GM10248 (cell line): ENCODE measurements around the gene TNIP1.

Experiments
- CTCF ChIA-PET: fragments of 300-600 bp; sonication (Branson Sonifier 250); formaldehyde crosslinking; extraction: SDS; loops from one replicate; lab custom pipeline; 2021; ENCODE audit warnings: antibody characterized with exemption; lab: Yijun Ruan, JAX
- POLR2A ChIA-PET: fragments of 350-650 bp; sonication (Branson Sonifier 250); formaldehyde crosslinking; extraction: SDS; loops from one replicate; lab custom pipeline; 2020; ENCODE audit warnings: antibody characterized with exemption; lab: Yijun Ruan, JAX
- DNase-seq: peaks from one replicate; pipeline ENCODE4 v3.0.0; 2012; ENCODE audit errors: extremely low spot score
- CTCF ChIP-seq: IDR thresholded peaks from 2 replicates; pipeline ENCODE4 v1.5.1; 2012; ENCODE audit warnings: mild to moderate bottlenecking, low read depth; ENCODE audit errors: extremely low read depth, missing control alignments, control extremely low read depth

The TNIP1 gene

DNA sequence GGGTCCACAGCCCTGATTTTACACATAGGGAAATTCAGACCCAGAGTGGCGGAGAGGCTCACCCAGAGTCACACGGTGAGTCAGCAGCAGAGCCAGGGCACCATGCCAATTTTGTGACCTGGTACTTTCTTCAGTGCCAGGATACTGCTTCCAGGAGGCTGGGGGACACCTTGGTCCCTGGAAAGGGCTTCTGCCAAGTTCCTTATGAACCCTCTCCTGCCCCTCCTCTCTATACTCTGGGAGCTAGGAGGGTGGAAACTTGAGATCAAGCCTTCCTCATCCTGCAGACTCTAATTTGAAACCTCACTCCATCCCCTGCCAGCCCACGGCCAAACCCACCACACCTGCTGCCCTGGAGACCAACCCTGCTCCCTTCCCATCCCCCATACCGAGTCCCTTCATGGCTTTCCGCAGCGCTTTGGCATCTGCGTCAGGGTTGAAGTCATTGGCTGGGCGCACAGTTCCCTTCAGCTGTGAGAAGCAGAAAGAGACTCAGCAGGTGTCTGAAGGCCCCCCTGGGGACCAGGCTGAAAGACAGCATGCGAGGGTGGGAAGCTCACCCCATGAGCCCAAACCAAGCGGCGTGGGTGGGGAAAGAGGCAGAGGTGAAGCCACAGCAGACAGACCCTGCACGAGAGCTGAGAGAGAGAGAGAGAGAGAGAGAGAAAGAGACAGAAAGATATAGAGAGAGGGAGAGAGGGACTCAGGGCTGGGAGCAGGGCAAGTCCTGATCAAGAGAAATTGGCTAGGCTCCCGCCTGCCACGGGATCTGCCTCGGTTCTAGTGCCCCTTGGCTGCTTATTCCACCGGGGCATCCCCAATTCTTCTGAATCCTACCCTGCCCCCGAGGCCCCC lies 43.3 kb upstream of the TNIP1 start:
- CTCF ChIA-PET = interaction anchor here (0.7 to 13.3 kb wide), 13 partner anchors 9 to 194 kb away, joined by 3 to 304 read pairs (median 23); partner anchors contain the start of gene TNIP1
- peak; percentile 88 for DNase-seq
- no peak for TF ChIP-seq CTCF
- POLR2A ChIA-PET = interaction anchor here (0.6 to 1.3 kb wide), 8 partner anchors 11 to 151 kb away, joined by 3 to 6 read pairs (median 3); partner anchors contain the start of gene GM2A

- no peak for TF ChIP-seq CTCF
- ChIA-PET CTCF (interaction anchor here (1.8 to 13.3 kb wide), 6 partner anchors 7 to 73 kb away, joined by 7 to 304 read pairs (median 109); partner anchors contain the start of gene TNIP1), POLR2A (no interaction called here)
- DNase-seq = no peak
These were observed 42.0 kb upstream of the TNIP1 start for GRCh38 chr5:151122828-151123227.

GRCh38 chr5:151121665-151122064 lies 40.8 kb upstream of the TNIP1 start:
- ChIA-PET POLR2A (no interaction called here), CTCF (interaction anchor here (1.2 to 13.3 kb wide), 5 partner anchors 10 to 72 kb away, joined by 3 to 304 read pairs (median 73); no protein-coding TSS in a partner anchor)
- no peak for DNase-seq
- no peak for TF ChIP-seq CTCF

- ChIA-PET POLR2A (no interaction called here), CTCF (interaction anchor here (1.2 to 13.3 kb wide), 5 partner anchors 11 to 71 kb away, joined by 3 to 304 read pairs (median 73); no protein-coding TSS in a partner anchor)
- no peak for TF ChIP-seq CTCF
- DNase-seq = no peak
These were observed 40.3 kb upstream of the TNIP1 start for GRCh38 chr5:151121095-151121494.

DNA sequence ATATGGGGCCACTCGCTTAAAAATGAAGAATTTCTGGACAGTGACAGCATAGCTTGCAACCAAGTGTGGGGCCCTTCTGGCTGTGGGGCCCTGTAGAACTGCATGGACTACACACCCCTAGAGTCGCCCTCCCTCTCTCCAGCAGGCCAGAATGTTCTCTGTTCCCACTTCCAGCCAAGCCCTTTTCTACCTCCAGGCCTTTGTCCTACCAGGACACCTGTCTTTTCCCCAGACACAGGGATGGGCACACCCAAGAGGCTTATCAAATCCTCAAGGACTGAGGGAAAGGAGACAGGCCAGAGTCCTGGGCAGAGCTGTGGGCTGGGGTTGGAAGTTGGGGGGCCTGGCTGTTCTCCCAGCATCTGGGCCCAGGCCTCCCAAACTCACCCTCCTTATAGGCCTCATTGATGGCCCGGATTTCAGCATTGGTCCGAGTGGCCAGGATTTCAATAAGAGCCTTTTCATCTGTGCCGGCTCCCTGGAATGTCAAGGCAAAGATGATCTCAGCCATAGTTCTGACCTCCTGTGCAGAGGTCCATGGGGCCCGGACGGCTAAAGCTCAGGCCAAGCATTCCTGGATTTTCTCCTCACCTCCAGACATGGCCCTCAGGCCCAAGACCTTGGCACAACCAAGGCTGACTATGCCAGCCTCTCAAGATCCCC lies 38.2 kb upstream of the TNIP1 start:
- ChIA-PET CTCF (interaction anchor here (1.5 to 14.8 kb wide), 5 partner anchors 7 to 68 kb away, joined by 5 to 325 read pairs (median 145); no protein-coding TSS in a partner anchor), POLR2A (no interaction called here)
- DNase-seq = no peak
- no peak for TF ChIP-seq CTCF

DNA sequence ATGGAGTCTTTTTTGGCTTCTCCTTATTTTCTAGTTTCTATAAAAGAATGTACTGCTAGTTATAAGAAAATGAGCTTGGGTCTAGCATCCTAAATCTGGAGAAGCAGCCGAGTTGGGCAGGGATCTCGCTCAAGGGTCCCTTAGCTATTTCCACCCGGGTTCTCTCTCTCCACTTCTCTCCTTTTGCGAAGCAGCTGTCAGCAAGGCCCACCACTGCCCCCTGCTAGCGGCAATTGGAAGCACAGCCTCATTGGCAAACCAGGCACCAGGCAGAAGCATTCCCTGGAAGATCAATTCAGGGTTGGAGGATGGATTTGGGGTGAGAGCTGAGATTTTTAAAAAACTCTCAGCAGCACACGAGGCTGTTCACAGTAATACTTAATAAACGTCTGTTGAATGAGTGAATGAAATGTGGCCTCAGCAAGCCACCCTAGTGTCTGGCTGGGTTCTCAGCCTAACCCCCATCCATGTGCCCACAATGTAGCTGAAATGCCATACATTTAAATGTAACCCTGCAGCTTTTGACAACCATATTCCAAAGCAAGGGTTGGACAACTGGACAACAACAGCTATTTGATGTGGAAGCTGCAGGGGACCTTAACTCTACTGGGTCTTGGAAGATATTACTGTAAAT lies 34.6 kb upstream of the TNIP1 start:
- CTCF ChIA-PET = interaction anchor here (0.7 to 14.8 kb wide), 56 partner anchors 10 to 557 kb away, joined by 3 to 325 read pairs (median 6); partner anchors contain the start of genes ANXA6, GM2A, RBM22 and TNIP1
- POLR2A ChIA-PET = interaction anchor here (0.7 to 1.5 kb wide), 6 partner anchors 9 to 63 kb away, joined by 3 read pairs; no protein-coding TSS in a partner anchor
- peak; percentile 69 for DNase-seq
- peak; percentile 93 for TF ChIP-seq CTCF
